HG03103 (cell line): ENCODE results near the gene HUNK.
"Not testable (repeated sequence)": the region's sequence is repeated elsewhere in the genome, so short reads cannot be mapped to it uniquely, and the experiment has no call there.

Experiments
- ATAC-seq: cut with Tn5 transposase; IDR thresholded peaks from one replicate; pipeline ENCODE4 v1.9.1; 2021; ENCODE audit warnings: low read depth; ENCODE audit not compliant: unreplicated experiment

The HUNK gene

GRCh38 chr21:31946231-31946630 is 73.4 kb downstream of the HUNK start:
- no peak for ATAC-seq

- not testable (repeated sequence) for ATAC-seq
These were observed 74.2 kb downstream of the HUNK start for GRCh38 chr21:31946876-31947550.

- ATAC-seq, result no peak
These were observed 75.9 kb downstream of the HUNK start for GRCh38 chr21:31948676-31949075.

GRCh38 chr21:31952828-31953227 is 80.0 kb downstream of the HUNK start:
- ATAC-seq, result no peak

GRCh38 chr21:31957631-31958030 is 84.8 kb downstream of the HUNK start:
- no peak for ATAC-seq

- no peak for ATAC-seq
These were observed 87.1 kb downstream of the HUNK start for GRCh38 chr21:31959881-31960280.

- ATAC-seq, result no peak
These were observed 88.2 kb downstream of the HUNK start for GRCh38 chr21:31961027-31961426.

- no peak for ATAC-seq
These were observed 88.9 kb downstream of the HUNK start for GRCh38 chr21:31961704-31962103.

- no peak for ATAC-seq
These were observed 91.9 kb downstream of the HUNK start for GRCh38 chr21:31964692-31965091.

GRCh38 chr21:31967334-31967733 is 94.5 kb downstream of the HUNK start:
- no peak for ATAC-seq

GRCh38 chr21:31972622-31973021 is 99.8 kb downstream of the HUNK start:
- no peak for ATAC-seq

- ATAC-seq, result no peak
These were observed 100.7 kb downstream of the HUNK start for GRCh38 chr21:31973402-31973944.

- no peak for ATAC-seq
These were observed 101.7 kb downstream of the HUNK start for GRCh38 chr21:31974454-31974985.

GRCh38 chr21:31975491-31975890 is 102.7 kb downstream of the HUNK start:
- ATAC-seq, result no peak

- ATAC-seq, result no peak
These were observed 105.0 kb downstream of the HUNK start for GRCh38 chr21:31977816-31978215.

- no peak for ATAC-seq
These were observed 110.3 kb downstream of the HUNK start for GRCh38 chr21:31983120-31983519.

- no peak for ATAC-seq
These were observed 110.7 kb downstream of the HUNK start for GRCh38 chr21:31983554-31983953.

- no peak for ATAC-seq
These were observed 112.6 kb downstream of the HUNK start for GRCh38 chr21:31985398-31985797.

- no peak for ATAC-seq
These were observed 113.4 kb downstream of the HUNK start for GRCh38 chr21:31986035-31986856.

- no peak for ATAC-seq
These were observed 114.9 kb downstream of the HUNK start for GRCh38 chr21:31987696-31988095.

- ATAC-seq, result no peak
These were observed 115.9 kb downstream of the HUNK start for GRCh38 chr21:31988492-31989290.
